H1 (cell line): ENCODE measurements around the gene MLN. TPM values are rescaled to one million over a fixed set of nuclear protein-coding genes. Genes with fewer than 3 reads are reported as not detected.

Experiments
- CTCF ChIA-PET: fragments of 300-600 bp; sonication (Branson Sonifier 250); formaldehyde crosslinking; loops from one replicate; lab custom pipeline; 2021; ENCODE audit not compliant: partially characterized antibody; lab: Charles Lee
- POLR2A ChIA-PET: fragments of 300-600 bp; sonication (Branson Sonifier 250); formaldehyde crosslinking; loops from one replicate; lab custom pipeline; 2021; ENCODE audit warnings: inconsistent platforms; ENCODE audit not compliant: partially characterized antibody; lab: Charles Lee
- DNase-seq, 2 experiments: peaks; one replicate each; pipeline versions ENCODE4 v3.0.0 to v3.0.0-alpha.2; 2010 to 2022; ENCODE audit warnings: low spot score in 2 of 2, low read depth in 1 of 2, mixed read lengths in 1 of 2
- FAIRE-seq: peaks from 2 replicates; lab custom pipeline; 2011; peaks lifted over from hg19 to GRCh38; lab: Jason Lieb, UNC
- H2AFZ ChIP-seq: 2 replicates; pipeline ENCODE4 v1.8.1; 2012; ENCODE audit warnings: low read length, inconsistent platforms
- H2AK5ac ChIP-seq: 2 replicates; pipeline ENCODE4 v1.6.1; 2013; ENCODE audit warnings: low read depth, low read length
- H2BK120ac ChIP-seq: replicated peaks from 2 replicates; pipeline ENCODE3; 2013; ENCODE audit warnings: low read depth, low read length, inconsistent platforms
- H2BK12ac ChIP-seq: 2 replicates; pipeline ENCODE4 v1.6.1; 2013; ENCODE audit warnings: low read depth, low read length
- H2BK15ac ChIP-seq: 2 replicates; pipeline ENCODE4 v1.6.1; 2013; ENCODE audit warnings: low read length
- H2BK20ac ChIP-seq: 2 replicates; pipeline ENCODE4 v1.6.1; 2013; ENCODE audit warnings: low read length
- H2BK5ac ChIP-seq: 2 replicates; pipeline ENCODE4 v1.6.1; 2013; ENCODE audit warnings: low read depth, low read length
- H3K14ac ChIP-seq: 2 replicates; pipeline ENCODE4 v1.6.1; 2013; ENCODE audit warnings: inconsistent platforms; ENCODE audit not compliant: insufficient read length
- H3K18ac ChIP-seq: 2 replicates; pipeline ENCODE4 v1.6.1; 2013; ENCODE audit warnings: low read length; ENCODE audit errors: extremely low read depth
- H3K23ac ChIP-seq: 2 replicates; pipeline ENCODE4 v1.6.1; 2013; ENCODE audit warnings: inconsistent platforms; ENCODE audit not compliant: insufficient read length
- H3K23me2 ChIP-seq: 2 replicates; pipeline ENCODE4 v1.6.1; 2013; ENCODE audit warnings: low read depth, low read length
- H3K27ac ChIP-seq: 2 replicates; pipeline ENCODE4 v1.6.1; 2011; ENCODE audit warnings: low read depth, low read length, inconsistent platforms
- H3K27me3 ChIP-seq, 4 experiments: replicated peaks in 1 of 4; 1 replicate in 1 of 4; 2 replicates in 3 of 4; pipeline versions ENCODE4 v1.6.1 to v1.8.1; 2011 to 2013; ENCODE audit warnings: low read length in 3 of 4, mild to moderate bottlenecking in 3 of 4, inconsistent platforms in 2 of 4, mixed read lengths in 2 of 4, moderate library complexity in 1 of 4; ENCODE audit not compliant: control insufficient read depth in 3 of 4, insufficient read depth in 3 of 4; ENCODE audit errors: extremely low read depth in 1 of 4
- H3K36me3 ChIP-seq, 4 experiments: 2 replicates each; pipeline versions ENCODE4 v1.6.1 to v1.8.1; 2011 to 2013; ENCODE audit warnings: mild to moderate bottlenecking in 4 of 4, low read length in 3 of 4, moderate library complexity in 2 of 4, control low read depth in 1 of 4, inconsistent platforms in 1 of 4; ENCODE audit not compliant: insufficient read depth in 4 of 4, control insufficient read depth in 2 of 4
- H3K4ac ChIP-seq: replicated peaks from 2 replicates; pipeline ENCODE3; 2013; ENCODE audit warnings: low read length, low read depth, mixed read lengths, inconsistent platforms; ENCODE audit not compliant: insufficient read length
- H3K4me1 ChIP-seq, 4 experiments: replicated peaks in 1 of 4; 1 replicate in 1 of 4; 2 replicates in 3 of 4; pipeline versions ENCODE4 v1.6.1 to v1.8.1; 2011 to 2013; ENCODE audit warnings: low read length in 3 of 4, inconsistent platforms in 2 of 4, mixed read lengths in 1 of 4; ENCODE audit not compliant: insufficient read depth in 4 of 4, control insufficient read depth in 3 of 4
- H3K4me2 ChIP-seq, 2 experiments: 2 replicates each; pipeline versions ENCODE4 v1.6.1 to v1.8.1; 2011 to 2013; ENCODE audit warnings: low read depth in 2 of 2, low read length in 2 of 2, control low read depth in 1 of 2, inconsistent platforms in 1 of 2, mild to moderate bottlenecking in 1 of 2; ENCODE audit not compliant: insufficient read depth in 1 of 2
- H3K4me3 ChIP-seq, 4 experiments: fragments of 200-600, 300-600 bp in 1 of 4; sonication (generic), shearing (Covaris generic), sonication (Bioruptor Twin) in 1 of 4; 2 replicates each; pipeline versions ENCODE4 v1.5.1 to v1.8.1; 2011 to 2016; ENCODE audit warnings: low read length in 4 of 4, low read depth in 3 of 4, control low read depth in 2 of 4, inconsistent platforms in 2 of 4, mild to moderate bottlenecking in 2 of 4, mixed read lengths in 1 of 4, moderate library complexity in 1 of 4; ENCODE audit not compliant: insufficient read depth in 2 of 4; ENCODE audit errors: extremely low read depth in 1 of 4
- H3K56ac ChIP-seq: replicated peaks from 2 replicates; pipeline ENCODE3; 2013; ENCODE audit warnings: low read depth, mild to moderate bottlenecking, mixed read lengths, low read length, inconsistent platforms; ENCODE audit not compliant: insufficient read length
- H3K79me1 ChIP-seq: 2 replicates; pipeline ENCODE4 v1.6.1; 2013; ENCODE audit warnings: low read depth, low read length, control low read depth
- H3K79me2 ChIP-seq, 2 experiments: 2 replicates each; pipeline versions ENCODE4 v1.6.1 to v1.8.1; 2012 to 2013; ENCODE audit warnings: low read length in 2 of 2, mild to moderate bottlenecking in 2 of 2, inconsistent platforms in 1 of 2; ENCODE audit not compliant: insufficient read depth in 2 of 2, control insufficient read depth in 1 of 2
- H3K9ac ChIP-seq, 4 experiments: replicated peaks in 1 of 4; 1 replicate in 1 of 4; 2 replicates in 3 of 4; pipeline versions ENCODE4 v1.6.1 to v1.8.1; 2011 to 2013; ENCODE audit warnings: low read depth in 3 of 4, low read length in 3 of 4, control low read depth in 2 of 4, mild to moderate bottlenecking in 2 of 4, moderate library complexity in 2 of 4, inconsistent platforms in 1 of 4; ENCODE audit errors: extremely low read depth in 1 of 4
- H3K9me3 ChIP-seq, 2 experiments: 2 replicates each; pipeline versions ENCODE4 v1.6.1 to v1.8.1; 2012 to 2013; ENCODE audit warnings: mild to moderate bottlenecking in 2 of 2, moderate library complexity in 2 of 2, control low read depth in 1 of 2, inconsistent platforms in 1 of 2, low read depth in 1 of 2, low read length in 1 of 2, mixed read lengths in 1 of 2; ENCODE audit not compliant: insufficient read depth in 2 of 2
- H4K20me1 ChIP-seq, 2 experiments: replicated peaks in 1 of 2; 2 replicates each; pipeline versions ENCODE3 to v1.8.1; 2011 to 2013; ENCODE audit warnings: inconsistent platforms in 2 of 2, low read length in 2 of 2, mild to moderate bottlenecking in 1 of 2; ENCODE audit not compliant: insufficient read depth in 2 of 2, control insufficient read depth in 1 of 2
- H4K5ac ChIP-seq: 2 replicates; pipeline ENCODE4 v1.6.1; 2013; ENCODE audit warnings: low read length, low read depth, mixed read lengths, inconsistent platforms; ENCODE audit not compliant: insufficient read length
- H4K8ac ChIP-seq: 2 replicates; pipeline ENCODE4 v1.8.0; 2013; ENCODE audit warnings: mild to moderate bottlenecking, moderate library complexity, low read length, inconsistent platforms; ENCODE audit not compliant: insufficient read depth; ENCODE audit errors: extremely low read depth
- H4K91ac ChIP-seq: replicated peaks from 2 replicates; pipeline ENCODE3; 2013; ENCODE audit warnings: low read length, mixed read lengths, inconsistent platforms; ENCODE audit not compliant: insufficient read length
- BACH1 ChIP-seq: IDR thresholded peaks from 2 replicates; pipeline ENCODE4 v1.6.1; 2012; ENCODE audit warnings: low read length, improper control_type of control experiment
- KDM5A ChIP-seq: fragments of 200-600 bp; IDR thresholded peaks from 2 replicates; pipeline ENCODE4 v1.7.1; 2012; ENCODE audit warnings: mild to moderate bottlenecking, low read length, inconsistent platforms, mixed read lengths
- MAFK ChIP-seq: IDR thresholded peaks from 2 replicates; pipeline ENCODE4 v1.6.1; 2012; ENCODE audit warnings: low read depth, mild to moderate bottlenecking, improper control_type of control experiment, low read length
- PHF8 ChIP-seq: fragments of 200-600 bp; sonication (generic); conservative IDR thresholded peaks from 2 replicates; pipeline ENCODE4 v1.7.1; 2012; ENCODE audit warnings: low read depth, mild to moderate bottlenecking, inconsistent platforms, low read length, moderate library complexity
- SAP30 ChIP-seq: fragments of 300-600 bp; sonication (generic); IDR thresholded peaks from 2 replicates; pipeline ENCODE4 v1.7.1; 2012; ENCODE audit warnings: low read length, moderate library complexity, mild to moderate bottlenecking, inconsistent platforms; ENCODE audit not compliant: insufficient read depth, insufficient replicate concordance
- TAF7 ChIP-seq: optimal IDR thresholded peaks from 2 replicates; pipeline ENCODE3; 2011; ENCODE audit warnings: low read depth, mild to moderate bottlenecking, inconsistent platforms, low read length, moderate library complexity, borderline replicate concordance
- YY1 ChIP-seq: IDR thresholded peaks from 2 replicates; pipeline ENCODE4 v1.6.1; 2011; ENCODE audit warnings: low read depth, mild to moderate bottlenecking, low read length
- WGBS, 2 experiments: shearing (Covaris generic) in 1 of 2; methylation state at CpG; one replicate each; pipeline versions ENCODE4 v1.1.6 to v1.1.7; 2013 to 2015; ENCODE audit warnings: low lambda C conversion rate in 2 of 2, mixed read lengths in 2 of 2, inconsistent platforms in 1 of 2, low coverage in 1 of 2, missing lambda C conversion rate in 1 of 2; ENCODE audit not compliant: insufficient replicate concordance in 2 of 2, insufficient coverage in 1 of 2, insufficient read length in 1 of 2; ENCODE audit errors: extremely low coverage in 1 of 2, missing lambda C conversion rate in 1 of 2; 5-methylcytosine and 5-hydroxymethylcytosine counted together
- polyA plus RNA-seq, 7 experiments: library from polyadenylated mRNA; depleted of rRNA in 3 of 7; stranded (reverse) in 5 of 7; unstranded in 2 of 7; fragments of >200 nt in 5 of 7; fragments of 200-250 nt in 2 of 7; gene quantifications; 1 replicate in 5 of 7; 2 replicates in 1 of 7; 4 replicates in 1 of 7; pipeline versions ENCODE4 v1.2.1 to v1.2.3, GENCODE V29; 2011 to 2013; ENCODE audit warnings: missing spikeins in 2 of 7, mixed read lengths in 2 of 7
- total RNA-seq: library from RNA; stranded (reverse); fragmentation: NEBNext Ultra II Directional; extraction: Animal tissue kit (Norgen Biotek cat#: 25700); gene quantifications from 2 replicates; pipeline ENCODE4 v1.2.1, GENCODE V29; 2021
- TF ChIP-seq, protein P1 (sequence below): IDR thresholded peaks from 2 replicates; pipeline ENCODE4 v1.6.1; 2012; ENCODE audit warnings: low read length, inconsistent platforms

Gene MLN
- total and polyA plus RNA-seq, 2 of the 8 experiments (the other 6 are each of a cell fraction or from before 2014, with no cell fraction given), result not detected

DNA sequence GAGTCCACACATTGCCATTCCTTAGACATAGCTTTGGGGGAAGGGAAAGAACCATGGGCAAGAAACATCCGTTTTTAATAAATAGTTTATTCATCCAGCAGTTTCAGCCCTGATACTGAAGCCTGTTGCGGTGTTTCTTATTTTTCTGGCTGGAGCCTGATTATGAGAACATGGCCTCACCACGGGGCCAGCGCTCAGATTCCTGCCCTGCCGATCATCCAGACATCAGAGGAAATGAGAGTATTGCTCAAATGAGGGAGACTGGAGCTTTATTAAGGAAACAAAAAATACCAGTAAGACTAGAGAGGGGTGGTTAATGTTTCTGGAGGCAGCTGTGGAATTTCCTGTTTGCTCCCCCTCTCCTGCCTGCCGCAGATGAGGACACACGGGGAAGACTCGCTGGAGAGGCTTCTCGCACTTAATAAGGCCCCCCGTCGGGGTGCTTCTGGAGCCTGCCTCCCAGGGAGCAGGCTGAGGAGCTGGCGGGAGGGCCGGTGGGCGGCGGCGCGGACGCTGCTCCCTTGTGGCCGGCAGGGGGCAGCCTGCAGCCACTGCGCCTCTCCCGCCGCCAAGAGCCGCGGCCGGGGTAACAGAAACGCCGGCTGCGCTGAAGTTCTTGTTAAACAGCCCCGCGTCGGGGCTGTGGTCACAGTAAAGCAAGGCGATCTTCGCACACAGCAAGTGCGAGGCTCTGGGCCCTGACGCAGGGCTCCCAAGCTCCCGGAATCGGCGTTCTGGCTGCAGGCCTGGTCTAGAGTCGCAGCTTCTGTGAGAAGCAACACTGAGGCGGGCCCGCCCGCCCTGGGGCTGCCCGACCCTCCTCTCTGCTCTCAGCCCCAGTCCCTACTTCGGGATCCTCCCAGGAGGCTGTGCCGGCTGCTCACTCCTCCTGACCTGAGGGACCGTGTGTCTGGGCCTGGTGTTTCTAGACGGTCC is 32.4 kb downstream of the MLN start:
- Histone ChIP-seq H2BK15ac (peak overlapping the region; percentile 95; the same call in 1 of the 2 replicates), H3K56ac (no peak overlapping the region), H4K8ac (peak overlapping the region; percentile 92; the same call in 1 of the 2 replicates), H3K9ac (no peak overlapping the region), H2BK20ac (peak overlapping the region; percentile 98), H4K5ac (peak overlapping the region; percentile 45), H3K18ac (peak overlapping the region; percentile 53), H2BK12ac (peak overlapping the region; percentile 91), H3K27me3 (no peaks in the 10 kb centered on the region), H2AK5ac (peak overlapping the region; percentile 3; the same call in 1 of the 2 replicates), H3K4me1 (peaks cover 10 to 32% (median 21%) of the 10 kb centered on the region in 4 experiments), H3K9me3 (no peaks in the 10 kb centered on the region), H3K27ac (no peak overlapping the region), H3K14ac (no peak overlapping the region), H3K4me3 (peak overlapping the region in 3 of 4 experiments; percentile 4 to 16 (median 14); a peak in 3 of 8 replicates), H3K23ac (no peak overlapping the region), H4K91ac (peak overlapping the region; percentile 22), H2BK120ac (peak overlapping the region; percentile 30), H3K36me3 (peaks cover 14 to 39% (median 28%) of the 10 kb centered on the region in 4 experiments; a peak in 7 of 8 replicates), H2AFZ (no peak overlapping the region), H2BK5ac (peak overlapping the region; percentile 61), H3K4ac (no peak overlapping the region), H3K79me1 (no peaks in the 10 kb centered on the region), H3K79me2 (no peaks in the 10 kb centered on the region), H3K4me2 (peak overlapping the region; percentile 14 to 35; a peak in 1 of 4 replicates), H4K20me1 (peaks cover 0 to 6% of the 10 kb centered on the region in 2 experiments), H3K23me2 (no peaks in the 10 kb centered on the region)
- 17% methylated on average over 43 of the region's 47 CpGs; no CpG with 5 or more reads in 1 of the 2 experiments for WGBS, 2 experiments
- CTCF ChIA-PET, result interaction anchor here (0.6 to 14.3 kb wide), 47 partner anchors 9 to 384 kb away, joined by 3 to 157 read pairs (median 5); partner anchors contain the start of genes IP6K3, MLN and UQCC2
- POLR2A ChIA-PET, result interaction anchor here (0.9 to 9.3 kb wide), 20 partner anchors 9 to 362 kb away, joined by 3 to 101 read pairs (median 4); partner anchors contain the start of genes IP6K3, LEMD2 and UQCC2
- DNase-seq (peak; percentile 86 to 87), FAIRE-seq (no peak)
- TF ChIP-seq PHF8, result no peak
- peak; percentile 73 for TF ChIP-seq YY1
- TF ChIP-seq, protein P1, sequence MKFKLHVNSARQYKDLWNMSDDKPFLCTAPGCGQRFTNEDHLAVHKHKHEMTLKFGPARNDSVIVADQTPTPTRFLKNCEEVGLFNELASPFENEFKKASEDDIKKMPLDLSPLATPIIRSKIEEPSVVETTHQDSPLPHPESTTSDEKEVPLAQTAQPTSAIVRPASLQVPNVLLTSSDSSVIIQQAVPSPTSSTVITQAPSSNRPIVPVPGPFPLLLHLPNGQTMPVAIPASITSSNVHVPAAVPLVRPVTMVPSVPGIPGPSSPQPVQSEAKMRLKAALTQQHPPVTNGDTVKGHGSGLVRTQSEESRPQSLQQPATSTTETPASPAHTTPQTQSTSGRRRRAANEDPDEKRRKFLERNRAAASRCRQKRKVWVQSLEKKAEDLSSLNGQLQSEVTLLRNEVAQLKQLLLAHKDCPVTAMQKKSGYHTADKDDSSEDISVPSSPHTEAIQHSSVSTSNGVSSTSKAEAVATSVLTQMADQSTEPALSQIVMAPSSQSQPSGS, result peak; percentile 41; the same call in 1 of the 2 replicates
- peak; percentile 14; the same call in 1 of the 2 replicates for TF ChIP-seq BACH1
- peak; percentile 70 for TF ChIP-seq TAF7
- no peak for TF ChIP-seq KDM5A
- no peak for TF ChIP-seq SAP30
- no peak for TF ChIP-seq MAFK
